22Rv1 (cell line): ENCODE results near the gene FAAP100.

ENCODE experiments used
- ZFX ChIP-seq: fragments of 450-650 bp; IDR thresholded peaks from 2 replicates; pipeline ENCODE4 v1.6.1; 2017; ENCODE audit warnings: antibody characterized with exemption, borderline replicate concordance
- TF ChIP-seq, protein P1 (sequence below): fragments of 450-650 bp; IDR thresholded peaks from 2 replicates; pipeline ENCODE4 v1.5.1; 2017; ENCODE audit warnings: mild to moderate bottlenecking

DNA sequence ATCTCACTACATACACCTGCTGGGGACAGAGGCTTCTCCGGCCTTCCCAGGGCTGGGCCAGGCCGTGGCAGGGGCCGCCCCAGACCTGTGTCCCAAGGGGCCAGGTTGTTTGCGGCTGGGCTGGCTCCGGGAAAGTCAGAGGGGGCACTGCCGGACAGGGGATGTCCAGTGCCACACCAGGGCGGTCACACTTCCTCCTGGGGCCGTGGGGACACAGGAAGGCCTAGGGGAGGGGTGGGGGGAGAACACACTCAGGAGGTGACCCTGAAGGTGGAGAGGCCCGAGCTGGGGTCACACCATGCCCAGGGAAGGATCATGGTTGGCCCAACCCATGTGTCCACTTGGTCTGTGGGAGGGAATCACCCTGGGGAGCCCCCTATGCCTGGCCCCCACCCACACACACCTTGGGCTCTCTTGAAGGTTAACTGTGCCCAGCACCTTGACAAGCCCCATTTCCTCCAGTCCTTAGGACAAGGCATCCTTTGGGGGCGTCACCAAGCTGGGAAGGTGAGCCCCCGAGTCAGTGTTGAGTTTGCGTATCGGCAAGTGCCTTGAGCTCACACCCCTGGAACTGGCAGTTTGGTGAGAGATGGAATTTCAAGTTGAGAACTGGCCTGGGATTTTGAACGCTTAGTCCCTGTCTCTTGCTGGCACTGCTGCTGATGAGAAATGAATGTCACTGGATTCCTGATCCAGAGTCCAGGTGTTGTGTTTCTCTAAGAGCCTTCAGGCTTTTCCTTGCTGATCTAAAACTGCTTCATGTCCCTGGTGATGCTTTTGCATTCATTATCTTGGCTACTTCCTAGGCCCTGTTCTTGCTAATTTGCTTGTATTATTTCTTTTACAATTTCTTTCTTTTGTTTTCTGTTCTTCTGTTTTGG, 31.9 kb downstream of the FAAP100 start:
- TF ChIP-seq, protein P1, sequence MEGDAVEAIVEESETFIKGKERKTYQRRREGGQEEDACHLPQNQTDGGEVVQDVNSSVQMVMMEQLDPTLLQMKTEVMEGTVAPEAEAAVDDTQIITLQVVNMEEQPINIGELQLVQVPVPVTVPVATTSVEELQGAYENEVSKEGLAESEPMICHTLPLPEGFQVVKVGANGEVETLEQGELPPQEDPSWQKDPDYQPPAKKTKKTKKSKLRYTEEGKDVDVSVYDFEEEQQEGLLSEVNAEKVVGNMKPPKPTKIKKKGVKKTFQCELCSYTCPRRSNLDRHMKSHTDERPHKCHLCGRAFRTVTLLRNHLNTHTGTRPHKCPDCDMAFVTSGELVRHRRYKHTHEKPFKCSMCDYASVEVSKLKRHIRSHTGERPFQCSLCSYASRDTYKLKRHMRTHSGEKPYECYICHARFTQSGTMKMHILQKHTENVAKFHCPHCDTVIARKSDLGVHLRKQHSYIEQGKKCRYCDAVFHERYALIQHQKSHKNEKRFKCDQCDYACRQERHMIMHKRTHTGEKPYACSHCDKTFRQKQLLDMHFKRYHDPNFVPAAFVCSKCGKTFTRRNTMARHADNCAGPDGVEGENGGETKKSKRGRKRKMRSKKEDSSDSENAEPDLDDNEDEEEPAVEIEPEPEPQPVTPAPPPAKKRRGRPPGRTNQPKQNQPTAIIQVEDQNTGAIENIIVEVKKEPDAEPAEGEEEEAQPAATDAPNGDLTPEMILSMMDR = no peak
- TF ChIP-seq ZFX = no peak
